Kidney epithelial cell (primary cell): Measurements from ENCODE around the gene RIBC1. TPM values are rescaled to one million over a fixed set of nuclear protein-coding genes. Genes with fewer than 3 reads are reported as not detected.
A peak's percentile ranks its signal among the peaks of the same experiment; 100 is the strongest.

Experiments
- DNase-seq: peaks from one replicate; pipeline ENCODE4 v3.0.0-alpha.2; 2010; ENCODE audit warnings: low read depth
- H3K27me3 ChIP-seq: 2 replicates; pipeline ENCODE4 v1.6.0; 2011; ENCODE audit warnings: low read length; ENCODE audit not compliant: control insufficient read depth, insufficient read depth
- H3K36me3 ChIP-seq: 2 replicates; pipeline ENCODE4 v1.5.1; 2011; ENCODE audit warnings: low read length; ENCODE audit not compliant: control insufficient read depth, insufficient read depth
- H3K4me3 ChIP-seq: 2 replicates; pipeline ENCODE4 v1.5.1; 2011; ENCODE audit warnings: low read depth, mild to moderate bottlenecking, control low read depth, low read length
- total RNA-seq: library from RNA; depleted of rRNA; stranded (reverse); fragments of >200 nt; gene quantifications from 2 replicates; pipeline ENCODE4 v1.2.3, GENCODE V29; 2015
- TF ChIP-seq, protein P1 (sequence below): IDR thresholded peaks from 2 replicates; pipeline ENCODE4 v1.5.1; 2011; ENCODE audit warnings: mild to moderate bottlenecking, moderate library complexity, low read length, control low read depth, inconsistent platforms; ENCODE audit not compliant: insufficient read depth, poor library complexity, severe bottlenecking

Gene RIBC1
- total RNA-seq, 1 donor from 2014 or later = 0.38 TPM

DNA sequence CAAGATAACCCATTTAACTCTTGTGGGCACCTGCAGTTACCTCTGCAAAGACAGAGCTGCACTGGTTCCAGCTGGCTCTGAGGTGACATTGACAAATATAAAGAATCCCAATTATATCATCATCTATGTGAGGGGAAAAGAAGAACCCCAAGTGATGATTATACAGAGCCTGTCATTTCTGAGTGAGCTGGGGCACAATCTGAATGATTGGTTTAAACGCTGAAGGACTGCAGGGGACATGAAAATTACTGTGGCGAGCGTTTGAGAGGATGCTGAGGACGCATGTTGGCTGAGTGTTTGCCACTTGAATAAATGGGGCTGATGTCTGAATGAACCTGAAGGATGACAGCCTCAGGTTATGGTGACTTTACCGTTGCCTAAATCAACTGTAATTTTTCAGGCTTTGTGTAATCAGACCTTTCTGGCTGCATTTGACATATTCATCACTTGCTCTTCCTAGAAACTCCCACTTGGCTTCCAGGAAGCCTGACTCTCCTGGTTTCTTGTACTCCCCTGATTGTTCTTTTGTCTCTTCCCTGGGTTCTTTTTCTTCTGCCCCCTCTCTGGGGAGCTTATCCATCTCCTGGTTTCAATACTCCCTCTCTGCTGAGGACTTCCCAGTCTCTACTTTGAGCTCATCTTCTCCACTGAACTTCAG is 15.6 kb downstream of the RIBC1 start:
- no peak for DNase-seq
- Histone ChIP-seq H3K4me3 (no peak overlapping the region), H3K36me3 (no peaks in the 10 kb centered on the region), H3K27me3 (peaks cover 9% of the 10 kb centered on the region)
- TF ChIP-seq, protein P1, sequence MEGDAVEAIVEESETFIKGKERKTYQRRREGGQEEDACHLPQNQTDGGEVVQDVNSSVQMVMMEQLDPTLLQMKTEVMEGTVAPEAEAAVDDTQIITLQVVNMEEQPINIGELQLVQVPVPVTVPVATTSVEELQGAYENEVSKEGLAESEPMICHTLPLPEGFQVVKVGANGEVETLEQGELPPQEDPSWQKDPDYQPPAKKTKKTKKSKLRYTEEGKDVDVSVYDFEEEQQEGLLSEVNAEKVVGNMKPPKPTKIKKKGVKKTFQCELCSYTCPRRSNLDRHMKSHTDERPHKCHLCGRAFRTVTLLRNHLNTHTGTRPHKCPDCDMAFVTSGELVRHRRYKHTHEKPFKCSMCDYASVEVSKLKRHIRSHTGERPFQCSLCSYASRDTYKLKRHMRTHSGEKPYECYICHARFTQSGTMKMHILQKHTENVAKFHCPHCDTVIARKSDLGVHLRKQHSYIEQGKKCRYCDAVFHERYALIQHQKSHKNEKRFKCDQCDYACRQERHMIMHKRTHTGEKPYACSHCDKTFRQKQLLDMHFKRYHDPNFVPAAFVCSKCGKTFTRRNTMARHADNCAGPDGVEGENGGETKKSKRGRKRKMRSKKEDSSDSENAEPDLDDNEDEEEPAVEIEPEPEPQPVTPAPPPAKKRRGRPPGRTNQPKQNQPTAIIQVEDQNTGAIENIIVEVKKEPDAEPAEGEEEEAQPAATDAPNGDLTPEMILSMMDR = no peak

DNA sequence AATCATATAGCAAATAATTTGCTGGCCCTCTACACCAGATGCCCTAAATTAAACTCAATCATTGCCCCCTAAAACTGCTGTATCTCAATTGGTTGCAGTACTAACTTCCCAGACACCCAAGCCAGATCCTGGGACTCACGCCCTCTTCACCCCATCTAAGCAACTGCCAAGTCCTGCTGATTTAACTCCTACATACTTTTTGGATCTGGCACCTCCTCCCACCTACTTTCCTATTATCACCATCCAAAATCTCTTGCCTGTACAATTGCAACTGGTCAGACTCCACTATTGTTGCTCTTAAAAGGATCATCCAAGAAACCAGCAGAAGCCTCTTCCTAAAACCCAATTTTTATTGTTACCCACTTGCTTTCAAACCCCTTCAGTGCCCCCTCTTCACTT is 16.2 kb downstream of the RIBC1 start:
- no peak overlapping the region for H3K4me3 ChIP-seq
- DNase-seq = no peak
- H3K36me3 ChIP-seq = no peaks in the 10 kb centered on the region
- peaks cover 9% of the 10 kb centered on the region for H3K27me3 ChIP-seq
- TF ChIP-seq, protein P1 = no peak

DNA sequence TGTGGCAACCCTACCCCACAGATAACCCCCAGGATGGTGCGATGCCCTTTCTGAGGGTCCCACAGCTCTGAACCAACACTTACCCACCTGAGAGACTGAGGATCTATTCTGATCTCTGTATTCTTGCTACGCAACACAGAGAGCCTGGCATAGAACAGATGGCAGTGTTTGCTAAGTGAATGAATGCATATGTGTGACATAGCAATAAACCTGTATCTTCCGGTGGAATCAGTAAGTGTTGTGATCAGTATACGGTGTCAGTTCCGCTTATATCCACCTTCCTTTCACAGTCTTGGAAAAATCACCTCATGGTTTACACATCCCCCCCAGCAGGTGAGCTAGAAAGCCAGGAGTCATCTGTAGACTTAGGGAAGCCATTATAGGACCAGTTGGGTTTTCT is 17.4 kb downstream of the RIBC1 start:
- H3K27me3 ChIP-seq = peaks cover 6% of the 10 kb centered on the region
- DNase-seq = no peak
- TF ChIP-seq, protein P1 = no peak
- H3K36me3 ChIP-seq = no peaks in the 10 kb centered on the region
- H3K4me3 ChIP-seq = no peak overlapping the region

DNA sequence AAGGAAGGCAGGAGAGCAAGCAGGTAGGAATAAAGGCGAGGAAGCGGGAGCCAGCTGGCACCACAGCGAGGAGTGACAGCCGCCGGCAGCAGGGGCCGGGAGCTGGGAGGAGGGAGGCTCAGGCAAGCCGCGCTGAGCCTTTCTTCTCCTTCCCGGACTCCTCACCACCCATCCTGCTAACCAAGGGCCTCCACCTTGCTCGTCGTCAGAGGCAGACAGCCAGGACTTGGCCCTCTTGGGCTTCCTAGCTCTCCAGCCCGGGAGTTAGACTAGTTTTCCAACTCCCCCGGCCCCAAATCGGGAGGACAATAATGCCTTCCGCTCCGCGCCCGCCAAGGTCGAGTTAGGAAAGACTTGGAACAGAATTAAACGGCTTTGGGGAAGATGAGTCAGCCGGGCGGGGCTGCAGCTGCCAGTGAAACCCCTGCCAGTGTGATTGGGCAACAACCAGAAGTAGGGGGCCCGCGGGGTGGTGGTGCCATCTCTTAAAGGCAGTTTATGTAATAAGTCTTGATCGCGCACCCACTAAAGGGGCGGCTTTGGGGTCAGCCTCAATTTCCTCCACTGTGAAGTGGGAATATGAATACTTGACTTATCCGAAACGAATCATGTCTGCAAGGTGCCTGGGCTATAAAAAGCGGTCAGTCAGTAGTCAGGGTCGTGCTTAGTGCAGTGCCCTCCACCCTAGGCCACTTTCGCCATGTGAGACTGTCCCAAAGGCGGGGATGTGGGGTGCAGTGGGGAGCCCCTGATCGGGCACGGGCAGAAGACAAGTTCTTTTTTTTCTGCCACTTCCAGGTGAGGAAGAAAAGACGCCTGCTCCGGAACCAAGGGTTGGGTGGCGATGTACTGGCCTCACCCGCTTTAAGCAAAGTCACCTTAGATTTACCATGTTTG is 18.2 kb downstream of the RIBC1 start:
- TF ChIP-seq, protein P1 = no peak
- Histone ChIP-seq H3K36me3 (no peaks in the 10 kb centered on the region), H3K4me3 (peak overlapping the region; percentile 45), H3K27me3 (peaks cover 5% of the 10 kb centered on the region)
- DNase-seq = no peak

DNA sequence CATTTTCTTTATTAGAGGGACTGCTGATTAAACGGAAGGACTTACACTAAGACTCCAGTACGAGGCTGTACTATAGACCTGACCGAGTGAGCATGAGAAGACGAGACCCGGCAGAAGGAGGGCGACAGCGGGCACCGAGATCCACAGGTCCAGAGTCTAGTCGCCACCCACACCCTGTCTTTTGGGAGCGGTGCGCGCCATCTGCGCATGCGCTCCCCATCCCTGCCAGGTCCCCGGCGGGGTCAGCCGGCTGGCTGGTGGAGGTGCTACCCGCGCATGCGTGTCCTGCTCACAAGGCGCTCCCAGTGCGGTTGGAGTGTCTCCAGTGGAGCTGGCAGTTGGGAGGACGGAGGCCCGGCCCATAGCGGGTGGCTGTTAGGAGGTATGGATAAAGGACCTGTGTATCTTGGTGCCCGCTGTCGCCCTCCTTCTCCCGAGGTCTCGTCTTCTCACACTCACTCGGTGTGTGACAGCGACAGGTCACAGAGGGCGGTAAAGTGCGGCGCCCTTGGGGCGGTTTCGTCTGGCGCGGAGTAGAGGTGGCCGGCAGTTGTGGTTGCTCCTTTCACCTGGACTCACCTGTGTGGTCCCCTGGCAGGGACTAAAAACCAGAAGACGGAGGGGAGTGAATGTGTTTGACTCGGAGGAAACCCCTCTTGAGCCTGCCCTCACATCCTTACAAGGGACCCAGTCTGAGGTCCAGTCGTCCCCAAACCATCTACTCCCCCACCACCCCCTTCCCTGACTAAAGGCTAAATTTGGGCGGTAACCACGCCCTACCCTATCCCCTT is 19.1 kb downstream of the RIBC1 start:
- H3K27me3 ChIP-seq = peaks cover 5% of the 10 kb centered on the region
- H3K36me3 ChIP-seq = no peaks in the 10 kb centered on the region
- DNase-seq = no peak
- TF ChIP-seq, protein P1 = no peak
- peak overlapping the region; percentile 45 for H3K4me3 ChIP-seq
